Neural crest cell (in vitro differentiated cells): Measurements from ENCODE around the gene ASB16. TPM values are rescaled to one million over a fixed set of nuclear protein-coding genes. Genes with fewer than 3 reads are reported as not detected.

Experiments
- DNase-seq: peaks from one replicate; pipeline ENCODE4 v3.0.0; 2021; ENCODE audit warnings: low read depth, mixed read lengths, low spot score
- H3K27ac Mint-ChIP-seq: one replicate; pipeline ENCODE4 v1.8.0; 2021; ENCODE audit warnings: mild to moderate bottlenecking, mixed read lengths; ENCODE audit not compliant: unreplicated experiment
- H3K27me3 Mint-ChIP-seq: 2 replicates; pipeline ENCODE4 v1.8.0; 2021; ENCODE audit warnings: low read depth, mild to moderate bottlenecking, mixed read lengths
- H3K36me3 Mint-ChIP-seq: 2 replicates; pipeline ENCODE4 v1.8.0; 2021; ENCODE audit warnings: low read depth, mild to moderate bottlenecking, mixed read lengths
- H3K4me1 Mint-ChIP-seq: 2 replicates; pipeline ENCODE4 v1.8.0; 2021; ENCODE audit warnings: mixed read lengths
- H3K4me3 Mint-ChIP-seq: one replicate; pipeline ENCODE4 v1.8.0; 2021; ENCODE audit warnings: mild to moderate bottlenecking, mixed read lengths
- H3K9me3 Mint-ChIP-seq: 2 replicates; pipeline ENCODE4 v1.8.0; 2021; ENCODE audit warnings: mixed read lengths
- microRNA-seq: library from miRNA; unstranded; fragments of <30 nt; microRNA quantifications from one replicate; pipeline ENCODE4, GENCODE V29; 2020
- total RNA-seq: library from RNA; stranded (reverse); gene quantifications from 2 replicates; pipeline ENCODE4 v1.2.1, GENCODE V29; 2021
- TF ChIP-seq, protein P1 (sequence below): fragments of 200-600 bp; sonication (generic); conservative IDR thresholded peaks from 2 replicates; pipeline ENCODE4 v1.5.0; 2021; ENCODE audit warnings: antibody characterized with exemption, mild to moderate bottlenecking

ASB16 gene
- total RNA-seq, 1 donor from 2014 or later, result 0.26 TPM

- peaks cover 18% of the 10 kb centered on the region for H3K4me1 Mint-ChIP-seq
Observed at GRCh38 chr17:44223541-44224071, 53.1 kb downstream of the ASB16 start.

More at GRCh38 chr17:44223541-44224071, 53.1 kb downstream of the ASB16 start:
- no peak for DNase-seq
- H3K4me3 Mint-ChIP-seq, result peak overlapping the region; percentile 95
- H3K27me3 Mint-ChIP-seq, result peaks cover 2% of the 10 kb centered on the region
- no peak overlapping the region for H3K27ac Mint-ChIP-seq
- TF ChIP-seq, protein P1, sequence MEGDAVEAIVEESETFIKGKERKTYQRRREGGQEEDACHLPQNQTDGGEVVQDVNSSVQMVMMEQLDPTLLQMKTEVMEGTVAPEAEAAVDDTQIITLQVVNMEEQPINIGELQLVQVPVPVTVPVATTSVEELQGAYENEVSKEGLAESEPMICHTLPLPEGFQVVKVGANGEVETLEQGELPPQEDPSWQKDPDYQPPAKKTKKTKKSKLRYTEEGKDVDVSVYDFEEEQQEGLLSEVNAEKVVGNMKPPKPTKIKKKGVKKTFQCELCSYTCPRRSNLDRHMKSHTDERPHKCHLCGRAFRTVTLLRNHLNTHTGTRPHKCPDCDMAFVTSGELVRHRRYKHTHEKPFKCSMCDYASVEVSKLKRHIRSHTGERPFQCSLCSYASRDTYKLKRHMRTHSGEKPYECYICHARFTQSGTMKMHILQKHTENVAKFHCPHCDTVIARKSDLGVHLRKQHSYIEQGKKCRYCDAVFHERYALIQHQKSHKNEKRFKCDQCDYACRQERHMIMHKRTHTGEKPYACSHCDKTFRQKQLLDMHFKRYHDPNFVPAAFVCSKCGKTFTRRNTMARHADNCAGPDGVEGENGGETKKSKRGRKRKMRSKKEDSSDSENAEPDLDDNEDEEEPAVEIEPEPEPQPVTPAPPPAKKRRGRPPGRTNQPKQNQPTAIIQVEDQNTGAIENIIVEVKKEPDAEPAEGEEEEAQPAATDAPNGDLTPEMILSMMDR, result no peak
- no peaks in the 10 kb centered on the region for H3K36me3 Mint-ChIP-seq
- no peaks in the 10 kb centered on the region for H3K9me3 Mint-ChIP-seq

Small RNA genes lying within 50 kb of the gene (microRNA-seq; reads per million reads assigned to microRNA genes)
- not detected for gene MIR6782

Other genes starting within 250 kb of the ASB16 start
- gene PPY, start 228.2 kb upstream of the ASB16 start, total RNA-seq, result not detected in 2 replicates
- not detected in 2 replicates for gene PYY, start 216.8 kb upstream of the ASB16 start, total RNA-seq
- gene NAGS, start 166.1 kb upstream of the ASB16 start, total RNA-seq, result 0.93 and 1.1 TPM in 2 replicates
- gene TMEM101, start 155.7 kb upstream of the ASB16 start, total RNA-seq, result 24.0 and 26.9 TPM in 2 replicates
- 59.7 and 60.9 TPM in 2 replicates for gene LSM12, start 104.0 kb upstream of the ASB16 start, total RNA-seq
- gene G6PC3, start 100.0 kb upstream of the ASB16 start, total RNA-seq, result 81.1 and 88.6 TPM in 2 replicates
- gene HDAC5, start 47.1 kb upstream of the ASB16 start, total RNA-seq, result 27.1 and 27.2 TPM in 2 replicates
- 22.1 and 23.3 TPM in 2 replicates for gene HROB, start 28.8 kb upstream of the ASB16 start, total RNA-seq
- gene TMUB2, start 16.3 kb downstream of the ASB16 start, total RNA-seq, result 33.5 and 33.7 TPM in 2 replicates
- 115 and 119 TPM in 2 replicates for gene ATXN7L3, start 29.2 kb downstream of the ASB16 start, total RNA-seq
- 106 and 108 TPM in 2 replicates for gene UBTF, start 49.0 kb downstream of the ASB16 start, total RNA-seq
- not detected in 2 replicates for gene SLC4A1, start 97.4 kb downstream of the ASB16 start, total RNA-seq
- gene RUNDC3A, start 137.9 kb downstream of the ASB16 start, total RNA-seq, result 8.7 and 12.9 TPM in 2 replicates
- gene SLC25A39, start 154.1 kb downstream of the ASB16 start, total RNA-seq, result 114 and 122 TPM in 2 replicates
- gene GRN, start 174.6 kb downstream of the ASB16 start, total RNA-seq, result 59.7 and 70.0 TPM in 2 replicates
- gene FAM171A2, start 193.1 kb downstream of the ASB16 start, total RNA-seq, result 50.6 and 51.9 TPM in 2 replicates
- 7.3 and 8.1 TPM in 2 replicates for gene ITGA2B, start 218.9 kb downstream of the ASB16 start, total RNA-seq